Activated CD8-positive, alpha-beta memory T cell treated with anti-CD3 and anti-CD28 coated beads, Interleukin-2, amount 50 U/mL, for 1 hour (primary cell): ENCODE results near the gene FAM151A.
"Not testable (repeated sequence)": the region's sequence is repeated elsewhere in the genome, so short reads cannot be mapped to it uniquely, and the experiment has no call there.

Experiments
- DNase-seq: peaks from one replicate; pipeline ENCODE4 v3.0.0-alpha.2; 2020; ENCODE audit errors: extremely low read depth

FAM151A gene

DNA sequence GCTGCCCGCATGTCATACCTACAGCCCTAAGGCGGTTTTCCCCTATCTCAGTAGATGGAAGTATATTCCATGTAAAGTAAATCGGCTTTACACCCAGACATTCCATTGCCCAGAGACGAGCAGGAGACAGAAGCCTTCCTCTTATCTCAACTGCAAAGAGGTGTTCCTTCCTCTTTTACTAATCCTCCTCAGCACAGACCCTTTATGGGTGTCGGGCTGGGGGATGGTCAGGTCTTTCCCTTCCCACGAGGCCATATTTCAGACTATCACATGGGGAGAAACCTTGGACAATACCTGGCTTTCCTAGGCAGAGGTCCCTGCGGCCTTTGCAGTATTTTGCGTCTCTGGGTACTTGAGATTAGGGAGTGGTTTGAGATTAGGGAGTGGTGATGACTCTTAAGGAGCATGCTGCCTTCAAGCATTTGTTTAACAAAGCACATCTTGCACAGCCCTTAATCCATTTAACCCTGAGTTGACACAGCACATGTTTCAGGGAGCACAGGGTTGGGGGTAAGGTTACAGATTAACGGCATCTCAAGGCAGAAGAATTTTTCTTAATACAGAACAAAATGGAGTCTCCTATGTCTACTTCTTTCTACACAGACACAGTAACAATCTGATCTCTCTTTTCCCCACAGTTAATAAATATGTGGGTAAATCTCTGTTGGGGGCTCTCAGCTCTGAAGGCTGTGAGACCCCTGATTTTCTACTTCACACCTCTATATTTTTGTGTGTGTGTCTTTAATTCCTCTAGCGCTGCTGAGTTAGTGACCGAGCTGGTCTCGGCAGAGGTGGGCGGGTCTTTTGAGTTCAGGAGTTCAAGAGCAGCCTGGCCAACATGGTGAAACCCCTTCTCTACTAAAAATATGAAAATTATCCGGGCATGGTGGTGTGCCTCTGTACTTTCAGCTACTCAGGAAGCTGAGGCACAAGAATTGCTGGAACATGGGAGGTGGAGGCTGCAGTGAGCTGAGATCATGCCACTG, 13.4 kb upstream of the FAM151A start:
- not testable (repeated sequence) for DNase-seq

DNA sequence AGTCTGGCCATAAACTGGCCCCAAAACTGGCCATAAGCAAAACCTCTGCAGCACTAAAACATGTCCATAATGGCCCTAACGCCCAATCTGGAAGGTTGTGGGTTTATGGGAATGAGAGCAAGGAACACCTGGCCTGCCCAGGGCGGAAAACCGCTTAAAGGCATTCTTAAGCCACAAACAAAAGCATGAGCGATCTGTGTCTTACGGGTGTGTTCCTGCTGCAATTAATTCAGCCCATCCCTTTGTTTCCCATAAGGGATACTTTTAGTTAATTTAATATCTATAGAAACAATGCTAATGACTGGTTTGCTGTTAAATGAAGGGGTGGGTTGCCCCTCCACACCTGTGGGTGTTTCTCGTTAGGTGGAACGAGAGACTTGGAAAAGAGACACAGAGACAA, 12.5 kb upstream of the FAM151A start:
- DNase-seq, result not testable (repeated sequence)

- no peak for DNase-seq
These were observed 3.9 kb upstream of the FAM151A start for GRCh38 chr1:54627196-54627595.

GRCh38 chr1:54624466-54625464, 1.4 kb upstream of the FAM151A start:
- DNase-seq, result no peak

GRCh38 chr1:54619749-54620148, 3.6 kb downstream of the FAM151A start:
- no peak for DNase-seq

GRCh38 chr1:54615531-54616279, 7.6 kb downstream of the FAM151A start:
- no peak for DNase-seq

DNA sequence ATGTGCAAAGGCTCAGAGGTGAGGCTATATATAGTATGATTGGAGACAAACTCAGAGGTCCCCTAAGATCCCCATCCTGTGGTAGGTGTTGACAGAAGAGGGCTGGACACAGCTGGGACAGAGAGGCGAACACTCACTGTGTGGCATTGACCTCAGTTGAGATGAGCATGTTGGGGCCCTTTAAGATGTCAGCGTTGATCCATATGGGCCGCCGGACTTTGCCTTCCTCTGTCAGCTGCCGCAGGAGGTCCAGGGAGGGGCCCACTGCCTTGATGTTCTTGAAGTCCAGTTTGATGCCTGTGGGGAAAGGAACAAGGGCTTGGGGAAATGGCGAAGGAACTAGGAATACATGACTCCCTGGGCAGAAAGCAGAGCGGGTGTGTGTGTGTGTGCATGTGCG, 8.8 kb downstream of the FAM151A start:
- DNase-seq, result no peak

DNA sequence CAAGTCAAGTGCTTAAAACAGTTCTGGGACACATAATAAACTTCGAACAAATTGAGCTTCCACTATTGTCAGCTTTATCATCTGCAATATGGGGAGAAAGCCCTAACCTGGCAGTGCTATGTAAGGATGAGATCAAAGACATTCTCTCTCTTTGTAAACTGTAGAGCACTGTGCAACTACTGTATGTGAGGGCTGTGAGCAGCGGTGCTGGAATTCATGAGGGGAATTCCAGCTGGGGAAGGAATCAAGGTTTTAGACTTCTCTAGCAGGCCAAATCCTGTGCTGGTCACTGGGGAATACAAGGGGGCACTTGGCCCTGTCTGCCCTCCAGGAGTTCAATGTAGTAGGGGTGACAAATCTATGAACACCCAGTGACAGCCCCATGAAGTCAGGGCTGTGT, 9.3 kb downstream of the FAM151A start:
- DNase-seq, result no peak

DNA sequence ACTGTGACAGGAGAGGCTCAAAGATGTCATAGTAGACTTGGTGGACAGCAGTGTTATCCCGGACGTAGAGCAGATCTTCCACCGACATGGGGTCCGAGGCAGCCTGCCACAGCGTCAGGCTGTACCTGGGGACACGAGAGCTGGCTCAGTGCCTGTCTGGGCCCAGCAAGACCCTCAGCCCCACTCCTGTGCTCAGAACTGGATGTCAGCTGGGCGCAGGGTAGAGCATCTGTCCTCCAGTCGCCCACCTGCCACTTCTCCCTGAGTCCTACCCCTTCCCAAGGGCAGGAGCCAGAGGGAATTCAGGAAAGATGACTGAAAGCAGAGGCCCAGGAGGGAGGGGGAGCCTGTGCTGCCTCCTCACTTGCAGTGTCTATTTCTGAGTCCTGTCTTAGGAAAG, 11.7 kb downstream of the FAM151A start:
- no peak for DNase-seq

DNA sequence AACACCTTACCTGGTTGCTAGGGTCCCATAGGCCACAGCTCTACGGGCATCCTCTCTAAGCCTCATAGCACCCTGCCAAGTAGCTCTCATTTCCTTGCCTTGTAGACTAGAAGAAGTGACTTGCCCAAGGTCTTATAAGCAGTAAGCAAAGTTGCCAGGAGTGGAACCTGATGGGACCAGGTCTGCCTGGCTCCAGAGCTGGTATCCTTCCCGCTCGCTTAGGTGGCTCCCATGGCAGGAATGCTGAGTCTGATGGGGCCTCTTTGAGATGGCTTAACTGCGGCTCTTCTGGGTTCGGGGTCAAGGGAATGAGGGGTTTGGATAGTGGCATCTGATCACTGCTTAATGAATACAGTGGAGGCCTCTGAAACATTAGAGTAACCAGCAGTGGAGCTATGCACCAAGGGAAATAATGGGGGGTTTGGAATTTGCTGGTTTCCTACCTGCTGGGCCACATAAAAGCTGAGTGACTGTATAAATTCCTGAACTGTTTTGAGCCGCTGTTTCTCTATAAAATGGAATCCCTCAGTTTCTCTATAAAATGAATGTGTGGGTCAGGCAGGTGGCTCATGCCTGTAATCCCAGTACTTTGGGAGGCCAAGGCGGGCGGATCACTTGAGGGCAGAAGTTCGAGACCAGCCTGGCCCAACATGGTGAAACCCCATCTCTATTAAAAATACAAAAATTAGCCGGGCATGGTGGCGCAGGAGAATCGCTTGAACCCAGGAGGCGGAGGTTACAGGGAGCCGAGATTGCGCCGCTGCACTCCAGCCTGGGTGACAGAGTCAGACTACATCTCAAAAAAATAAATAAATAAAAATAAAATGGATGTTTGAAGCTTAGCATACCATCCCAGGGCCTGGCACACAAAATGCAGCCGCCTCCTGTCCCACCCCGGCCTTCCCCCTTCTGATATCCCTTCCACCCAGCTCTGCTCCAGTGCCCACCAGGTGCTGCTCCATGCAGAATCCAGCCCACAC, 12.4 kb downstream of the FAM151A start:
- DNase-seq, result no peak

- no peak for DNase-seq
These were observed 13.3 kb downstream of the FAM151A start for GRCh38 chr1:54610048-54610447.

DNA sequence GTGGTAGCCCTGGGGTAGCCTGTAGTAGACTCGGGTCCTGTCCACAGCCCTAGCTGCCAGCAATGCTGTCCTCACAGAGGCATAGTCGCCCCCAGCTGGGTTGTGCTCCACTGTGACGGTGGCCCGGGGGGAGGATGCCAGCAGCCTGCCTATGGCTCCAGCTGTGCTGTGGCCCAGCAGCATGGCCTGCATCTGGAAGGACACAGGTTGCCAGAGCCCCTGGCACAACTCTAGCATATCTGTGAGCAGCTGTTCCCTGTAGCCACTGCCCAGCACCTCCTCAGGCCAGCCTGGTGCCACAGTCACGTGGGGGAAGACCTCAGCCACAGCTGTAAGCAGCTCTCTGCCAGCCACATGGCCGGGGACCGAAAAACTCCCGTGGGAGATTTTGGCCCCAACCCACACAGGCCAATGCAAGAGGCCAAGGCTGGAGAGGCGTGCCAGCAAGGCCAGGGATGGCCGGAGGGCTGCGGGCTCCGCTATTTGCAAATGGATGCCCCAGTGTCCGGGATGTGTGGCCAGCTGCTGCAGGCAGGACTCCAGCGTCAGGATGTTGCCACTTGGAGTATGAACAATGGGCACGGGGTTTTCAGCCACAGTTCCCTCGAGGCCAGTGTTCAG, 13.9 kb downstream of the FAM151A start:
- no peak for DNase-seq

GRCh38 chr1:54608566-54609230, 14.6 kb downstream of the FAM151A start:
- DNase-seq, result no peak

GRCh38 chr1:54607821-54608565, 15.3 kb downstream of the FAM151A start:
- DNase-seq, result no peak

DNA sequence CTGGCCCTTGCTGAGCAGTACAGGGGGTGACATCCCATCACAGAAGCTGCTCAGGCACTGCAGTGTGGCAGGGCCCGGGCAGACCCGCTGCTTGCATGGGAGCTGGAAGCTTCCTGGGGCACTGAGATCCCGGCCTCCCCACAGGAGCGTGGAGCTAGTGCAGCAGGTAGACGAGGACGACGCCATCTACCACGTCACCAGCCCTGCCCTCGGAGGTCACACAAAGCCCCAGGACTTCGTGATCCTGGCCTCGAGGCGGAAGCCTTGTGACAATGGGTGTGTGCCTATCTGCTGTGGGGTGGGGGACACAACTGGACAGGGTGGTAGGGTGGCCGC, 16.4 kb downstream of the FAM151A start:
- no peak for DNase-seq

DNA sequence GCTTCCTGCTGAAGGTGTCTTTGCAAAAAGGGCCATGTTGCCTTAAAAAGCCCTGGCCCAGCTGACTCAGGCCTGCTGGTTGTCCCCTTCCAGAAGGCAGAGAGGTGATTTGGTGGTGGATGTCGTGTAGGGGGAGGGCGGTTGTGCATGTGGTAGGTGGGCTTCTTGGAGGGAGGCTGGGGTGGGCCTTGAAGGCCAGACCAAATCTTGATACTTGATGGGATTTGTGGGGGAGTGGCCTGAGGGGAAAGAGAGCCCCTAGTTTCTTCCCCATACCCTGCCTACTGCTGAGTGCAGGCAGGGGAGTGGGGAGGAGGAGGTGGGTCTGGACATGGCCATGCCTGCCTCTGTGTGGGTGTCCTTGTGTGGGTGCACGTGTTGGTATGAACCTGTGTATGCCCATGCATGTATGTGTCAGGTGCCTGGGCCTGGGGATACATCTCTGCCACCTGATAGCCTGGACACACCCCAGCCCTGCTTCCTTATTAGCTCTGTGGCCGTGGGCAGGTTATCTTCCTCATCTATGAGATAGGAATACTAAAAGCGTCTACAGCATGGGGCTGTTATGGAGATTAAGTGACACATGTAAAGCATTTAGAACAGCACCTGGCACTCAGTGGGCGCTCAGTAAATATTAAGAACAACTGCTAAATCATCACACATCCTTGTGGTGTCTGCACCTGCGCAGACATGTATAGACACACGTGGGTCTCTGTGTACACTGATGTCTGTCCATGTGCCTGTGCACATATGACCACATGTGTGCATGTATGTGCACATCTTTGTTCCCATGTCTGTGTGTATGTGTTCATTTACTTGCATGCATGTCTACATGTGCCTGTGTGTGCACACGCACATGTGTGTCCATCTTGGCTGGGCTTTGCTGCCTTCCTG, 17.0 kb downstream of the FAM151A start:
- DNase-seq, result no peak

- DNase-seq, result no peak
These were observed 18.6 kb downstream of the FAM151A start for GRCh38 chr1:54604572-54605370.
